K562 (cell line): ENCODE measurements around the gene HDAC5. TPM values are rescaled to one million over a fixed set of nuclear protein-coding genes. Genes with fewer than 3 reads are reported as not detected.
A peak's percentile ranks its signal among the peaks of the same experiment; 100 is the strongest.

ENCODE experiments used
- BRCA1 ChIP-seq, 2 experiments: fragments of 450-650 bp in 1 of 2; sonication (generic) in 1 of 2; formaldehyde crosslinking in 1 of 2; IDR thresholded peaks; 2 replicates each; pipeline versions ENCODE4 v1.5.0 to v1.6.1; 2017 to 2020; ENCODE audit warnings: mild to moderate bottlenecking in 1 of 2, missing genetic modification reagents in 1 of 2
- CEBPG ChIP-seq, 3 experiments: fragments of 200-800 bp in 1 of 3; sonication (Bioruptor generic) in 1 of 3; sonication (generic) in 1 of 3; formaldehyde crosslinking in 1 of 3; IDR thresholded peaks in 2 of 3; conservative IDR thresholded peaks in 1 of 3; 2 replicates each; pipeline versions ENCODE4 v1.6.1 to v1.8.0; 2016 to 2022; ENCODE audit warnings: missing compliant biosample characterization in 2 of 3, missing genetic modification characterization in 2 of 3, mild to moderate bottlenecking in 1 of 3, missing genetic modification reagents in 1 of 3
- DACH1 ChIP-seq: fragments of 450-650 bp; IDR thresholded peaks from 2 replicates; pipeline ENCODE4 v1.6.1; 2018; ENCODE audit not compliant: partially characterized antibody
- DMBX1 ChIP-seq: fragments of 250-450 bp; sonication (Bioruptor Pico); IDR thresholded peaks from 2 replicates; pipeline ENCODE4 v1.8.0; 2022; ENCODE audit warnings: inconsistent platforms, mild to moderate bottlenecking, moderate library complexity, borderline replicate concordance
- EWSR1 ChIP-seq: fragments of 450-650 bp; IDR thresholded peaks from 2 replicates; pipeline ENCODE4 v1.6.1; 2018; ENCODE audit warnings: borderline replicate concordance, mild to moderate bottlenecking, low read depth, moderate library complexity; ENCODE audit not compliant: partially characterized antibody
- HDAC1 ChIP-seq, 2 experiments: fragments of 450-650 bp; IDR thresholded peaks; 2 replicates each; pipeline ENCODE4 v1.6.1; 2016 to 2017; ENCODE audit warnings: inconsistent platforms in 1 of 2, mild to moderate bottlenecking in 1 of 2, moderate library complexity in 1 of 2
- PHF21A ChIP-seq: fragments of 450-650 bp; IDR thresholded peaks from 2 replicates; pipeline ENCODE4 v1.6.1; 2017; ENCODE audit warnings: low read depth, borderline replicate concordance
- RAD21 ChIP-seq, 2 experiments: fragments of 250-450 bp in 1 of 2; fragments of 450-650 bp in 1 of 2; sonication (Bioruptor Pico) in 1 of 2; formaldehyde crosslinking in 1 of 2; IDR thresholded peaks in 1 of 2; conservative IDR thresholded peaks in 1 of 2; 2 replicates each; pipeline versions ENCODE4 v1.4.0 to v1.8.0; 2020 to 2022; ENCODE audit warnings: mild to moderate bottlenecking in 2 of 2, moderate library complexity in 1 of 2
- RB1 ChIP-seq: fragments of 450-650 bp; IDR thresholded peaks from 2 replicates; pipeline ENCODE4 v1.6.1; 2017; ENCODE audit warnings: low read depth, mild to moderate bottlenecking
- TAF7 ChIP-seq: fragments of 450-650 bp; IDR thresholded peaks from 2 replicates; pipeline ENCODE4 v1.6.1; 2016; ENCODE audit warnings: missing genetic modification characterization, missing compliant biosample characterization
- YY1 ChIP-seq, 3 experiments: IDR thresholded peaks; 2 replicates each; pipeline ENCODE4 v1.6.1; 2011; ENCODE audit warnings: low read length in 2 of 3, mild to moderate bottlenecking in 2 of 3, moderate library complexity in 2 of 3, borderline replicate concordance in 1 of 3, control low read depth in 1 of 3, low read depth in 1 of 3; ENCODE audit not compliant: insufficient read depth in 3 of 3, insufficient replicate concordance in 2 of 3, control insufficient read depth in 1 of 3, insufficient read length in 1 of 3; ENCODE audit errors: extremely low read depth in 1 of 3
- polyA plus RNA-seq, 8 experiments: library from polyadenylated mRNA; depleted of rRNA in 4 of 8; stranded (reverse) in 5 of 8; unstranded in 3 of 8; fragments of >200 nt; fragmentation: Nextera tagmentation in 2 of 8; fragmentation: Illumina TruSeq in 1 of 8; extraction: Ambion mirVana in 2 of 8; extraction: Trizol in 1 of 8; gene quantifications; 2 replicates each; pipeline versions ENCODE4 v1.2.1 to v1.2.3, GENCODE V29; 2011 to 2014; ENCODE audit warnings: inconsistent platforms in 1 of 8, missing spikeins in 1 of 8
- total RNA-seq, 7 experiments: library from RNA; depleted of rRNA in 6 of 7; stranded (reverse); fragments of >200 nt in 6 of 7; fragmentation: Illumina TruSeq in 2 of 7; extraction: Trizol in 2 of 7; gene quantifications; 2 replicates each; pipeline versions ENCODE4 v1.2.1 to v1.2.3, GENCODE V29; 2011 to 2021; ENCODE audit warnings: low replicate concordance in 1 of 7
- TF ChIP-seq, protein P1 (sequence below), 3 experiments: IDR thresholded peaks in 2 of 3; conservative IDR thresholded peaks in 1 of 3; 2 replicates each; pipeline ENCODE4 v1.5.1; 2011 to 2012; ENCODE audit warnings: low read length in 3 of 3, mild to moderate bottlenecking in 3 of 3, control low read depth in 2 of 3, improper control_type of control experiment in 1 of 3, inconsistent platforms in 1 of 3, low read depth in 1 of 3, mixed read lengths in 1 of 3, moderate library complexity in 1 of 3; ENCODE audit not compliant: insufficient read depth in 2 of 3
- TF ChIP-seq, protein P2 (sequence below): fragments of 450-650 bp; IDR thresholded peaks from 2 replicates; pipeline ENCODE4 v1.6.1; 2016; ENCODE audit warnings: borderline replicate concordance
- TF ChIP-seq, protein P3 (sequence below), 2 experiments: fragments of 450-650 bp in 1 of 2; sonication (generic) in 1 of 2; formaldehyde crosslinking in 1 of 2; IDR thresholded peaks in 1 of 2; conservative IDR thresholded peaks in 1 of 2; 2 replicates each; pipeline versions ENCODE4 v1.6.1 to v1.8.1; 2016 to 2023; ENCODE audit warnings: mild to moderate bottlenecking in 2 of 2, moderate library complexity in 2 of 2, inconsistent platforms in 1 of 2, missing genetic modification reagents in 1 of 2
- TF ChIP-seq, protein P4 (sequence below): fragments of 450-650 bp; formaldehyde crosslinking; IDR thresholded peaks from 2 replicates; pipeline ENCODE4 v1.4.0; 2020; ENCODE audit warnings: mild to moderate bottlenecking, mixed read lengths

Gene HDAC5
- total and polyA plus RNA-seq, 9 of the 15 experiments (the other 6 are each of a cell fraction or from before 2014, with no cell fraction given) = 0.45 to 26.2 (median 16.4) TPM

DNA sequence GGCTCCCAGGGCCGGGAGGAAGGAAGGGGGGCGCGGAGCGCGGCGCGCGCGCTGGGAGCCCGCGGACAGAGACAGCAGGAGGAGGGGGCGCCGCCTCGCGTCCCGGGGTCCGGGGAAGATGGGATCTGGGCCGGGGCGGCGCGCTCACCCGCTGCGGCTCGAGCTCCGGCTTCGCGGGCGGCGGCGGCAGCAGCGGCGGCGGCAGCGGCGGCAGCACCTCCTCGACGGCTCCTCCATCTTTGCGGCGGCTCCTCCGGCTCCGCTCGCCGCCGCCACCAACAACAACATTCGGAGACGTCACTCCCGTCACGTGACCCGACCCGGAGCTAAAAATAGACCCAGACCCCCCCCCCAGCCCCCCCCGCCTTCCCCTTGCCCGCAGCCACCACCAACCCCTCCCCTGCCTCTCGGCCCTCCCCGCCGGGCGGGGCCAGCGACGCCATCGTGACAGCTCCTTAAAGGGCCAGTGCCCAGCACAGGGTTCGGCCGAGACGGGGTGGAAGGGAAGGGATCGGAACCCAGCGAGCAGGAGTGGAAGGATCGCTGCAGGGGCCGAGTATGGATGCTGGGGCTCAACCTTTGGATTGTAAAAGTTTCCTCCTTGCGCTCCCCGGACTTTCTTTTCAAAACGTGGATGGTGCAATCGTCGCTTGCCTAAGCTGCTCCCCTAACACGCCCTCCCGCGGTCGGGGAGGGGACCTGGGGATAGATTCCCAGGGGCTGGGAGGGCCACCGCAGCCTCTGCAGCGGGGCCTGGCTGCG lies at the start of gene HDAC5 (continued):
- TF ChIP-seq BRCA1 (IDR thresholded peaks at IDR 0.05) = no peak
- no peak for TF ChIP-seq BRCA1 (CRISPR knock-in tag; IDR thresholded peaks at IDR 0.05)
- TF ChIP-seq TAF7 (tag) = no peak
- TF ChIP-seq, protein P1, sequence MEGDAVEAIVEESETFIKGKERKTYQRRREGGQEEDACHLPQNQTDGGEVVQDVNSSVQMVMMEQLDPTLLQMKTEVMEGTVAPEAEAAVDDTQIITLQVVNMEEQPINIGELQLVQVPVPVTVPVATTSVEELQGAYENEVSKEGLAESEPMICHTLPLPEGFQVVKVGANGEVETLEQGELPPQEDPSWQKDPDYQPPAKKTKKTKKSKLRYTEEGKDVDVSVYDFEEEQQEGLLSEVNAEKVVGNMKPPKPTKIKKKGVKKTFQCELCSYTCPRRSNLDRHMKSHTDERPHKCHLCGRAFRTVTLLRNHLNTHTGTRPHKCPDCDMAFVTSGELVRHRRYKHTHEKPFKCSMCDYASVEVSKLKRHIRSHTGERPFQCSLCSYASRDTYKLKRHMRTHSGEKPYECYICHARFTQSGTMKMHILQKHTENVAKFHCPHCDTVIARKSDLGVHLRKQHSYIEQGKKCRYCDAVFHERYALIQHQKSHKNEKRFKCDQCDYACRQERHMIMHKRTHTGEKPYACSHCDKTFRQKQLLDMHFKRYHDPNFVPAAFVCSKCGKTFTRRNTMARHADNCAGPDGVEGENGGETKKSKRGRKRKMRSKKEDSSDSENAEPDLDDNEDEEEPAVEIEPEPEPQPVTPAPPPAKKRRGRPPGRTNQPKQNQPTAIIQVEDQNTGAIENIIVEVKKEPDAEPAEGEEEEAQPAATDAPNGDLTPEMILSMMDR (IDR thresholded peaks at IDR 0.05 in 2 of 3, conservative IDR thresholded peaks at IDR 0.05 in 1 of 3; ENCODE audit: insufficient read depth in 2 of 3, low read depth in 1 of 3, low read length in 3 of 3) = peak; percentile 78 to 85 (median 80)
- TF ChIP-seq DACH1 = no peak
- TF ChIP-seq, protein P2, sequence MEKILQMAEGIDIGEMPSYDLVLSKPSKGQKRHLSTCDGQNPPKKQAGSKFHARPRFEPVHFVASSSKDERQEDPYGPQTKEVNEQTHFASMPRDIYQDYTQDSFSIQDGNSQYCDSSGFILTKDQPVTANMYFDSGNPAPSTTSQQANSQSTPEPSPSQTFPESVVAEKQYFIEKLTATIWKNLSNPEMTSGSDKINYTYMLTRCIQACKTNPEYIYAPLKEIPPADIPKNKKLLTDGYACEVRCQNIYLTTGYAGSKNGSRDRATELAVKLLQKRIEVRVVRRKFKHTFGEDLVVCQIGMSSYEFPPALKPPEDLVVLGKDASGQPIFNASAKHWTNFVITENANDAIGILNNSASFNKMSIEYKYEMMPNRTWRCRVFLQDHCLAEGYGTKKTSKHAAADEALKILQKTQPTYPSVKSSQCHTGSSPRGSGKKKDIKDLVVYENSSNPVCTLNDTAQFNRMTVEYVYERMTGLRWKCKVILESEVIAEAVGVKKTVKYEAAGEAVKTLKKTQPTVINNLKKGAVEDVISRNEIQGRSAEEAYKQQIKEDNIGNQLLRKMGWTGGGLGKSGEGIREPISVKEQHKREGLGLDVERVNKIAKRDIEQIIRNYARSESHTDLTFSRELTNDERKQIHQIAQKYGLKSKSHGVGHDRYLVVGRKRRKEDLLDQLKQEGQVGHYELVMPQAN = 0 out of 2 replicates have a peak, but pooled peaks have one; percentile 27
- TF ChIP-seq RB1 = peak; percentile 69
- peak; percentile 16 to 83 (median 82) for TF ChIP-seq YY1 (IDR thresholded peaks at IDR 0.05; ENCODE audit: borderline replicate concordance in 1 of 3, control insufficient read depth in 1 of 3, extremely low read depth in 1 of 3, insufficient read depth in 3 of 3, insufficient read length in 1 of 3, insufficient replicate concordance in 2 of 3, low read depth in 1 of 3, low read length in 2 of 3)
- TF ChIP-seq HDAC1 (IDR thresholded peaks at IDR 0.05) = peak in 1 of 2 experiments; percentile 73; a peak in 2 of 4 replicates
- TF ChIP-seq DMBX1 (CRISPR knock-in tag) = no peak
- TF ChIP-seq RAD21 (CRISPR knock-in tag; conservative IDR thresholded peaks at IDR 0.05 in 1 of 2, IDR thresholded peaks at IDR 0.05 in 1 of 2) = peak; percentile 51 to 58
- TF ChIP-seq, protein P3, sequence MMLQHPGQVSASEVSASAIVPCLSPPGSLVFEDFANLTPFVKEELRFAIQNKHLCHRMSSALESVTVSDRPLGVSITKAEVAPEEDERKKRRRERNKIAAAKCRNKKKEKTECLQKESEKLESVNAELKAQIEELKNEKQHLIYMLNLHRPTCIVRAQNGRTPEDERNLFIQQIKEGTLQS (IDR thresholded peaks at IDR 0.05) = peak; percentile 92
- TF ChIP-seq, protein P3 (CRISPR knock-in tag; conservative IDR thresholded peaks at IDR 0.05) = no peak
- no peak for TF ChIP-seq PHF21A
- TF ChIP-seq, protein P4, sequence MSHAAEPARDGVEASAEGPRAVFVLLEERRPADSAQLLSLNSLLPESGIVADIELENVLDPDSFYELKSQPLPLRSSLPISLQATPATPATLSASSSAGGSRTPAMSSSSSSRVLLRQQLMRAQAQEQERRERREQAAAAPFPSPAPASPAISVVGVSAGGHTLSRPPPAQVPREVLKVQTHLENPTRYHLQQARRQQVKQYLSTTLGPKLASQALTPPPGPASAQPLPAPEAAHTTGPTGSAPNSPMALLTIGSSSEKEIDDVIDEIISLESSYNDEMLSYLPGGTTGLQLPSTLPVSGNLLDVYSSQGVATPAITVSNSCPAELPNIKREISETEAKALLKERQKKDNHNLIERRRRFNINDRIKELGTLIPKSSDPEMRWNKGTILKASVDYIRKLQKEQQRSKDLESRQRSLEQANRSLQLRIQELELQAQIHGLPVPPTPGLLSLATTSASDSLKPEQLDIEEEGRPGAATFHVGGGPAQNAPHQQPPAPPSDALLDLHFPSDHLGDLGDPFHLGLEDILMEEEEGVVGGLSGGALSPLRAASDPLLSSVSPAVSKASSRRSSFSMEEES = peak; percentile 96
- TF ChIP-seq CEBPG (CRISPR knock-in tag; IDR thresholded peaks at IDR 0.05) = peak; percentile 98
- peak; percentile 93 to 98 for TF ChIP-seq CEBPG (tag; conservative IDR thresholded peaks at IDR 0.05 in 1 of 2, IDR thresholded peaks at IDR 0.05 in 1 of 2)
- TF ChIP-seq EWSR1 = no peak
